HG02938 (cell line): ENCODE data around the gene C5orf47.
"Not testable (repeated sequence)": the region's sequence is repeated elsewhere in the genome, so short reads cannot be mapped to it uniquely, and the experiment has no call there.

Source experiments
- ATAC-seq: cut with Tn5 transposase; IDR thresholded peaks from one replicate; pipeline ENCODE4 v1.9.1; 2021; ENCODE audit warnings: mild to moderate bottlenecking, moderate library complexity; ENCODE audit not compliant: unreplicated experiment

The C5orf47 gene

DNA sequence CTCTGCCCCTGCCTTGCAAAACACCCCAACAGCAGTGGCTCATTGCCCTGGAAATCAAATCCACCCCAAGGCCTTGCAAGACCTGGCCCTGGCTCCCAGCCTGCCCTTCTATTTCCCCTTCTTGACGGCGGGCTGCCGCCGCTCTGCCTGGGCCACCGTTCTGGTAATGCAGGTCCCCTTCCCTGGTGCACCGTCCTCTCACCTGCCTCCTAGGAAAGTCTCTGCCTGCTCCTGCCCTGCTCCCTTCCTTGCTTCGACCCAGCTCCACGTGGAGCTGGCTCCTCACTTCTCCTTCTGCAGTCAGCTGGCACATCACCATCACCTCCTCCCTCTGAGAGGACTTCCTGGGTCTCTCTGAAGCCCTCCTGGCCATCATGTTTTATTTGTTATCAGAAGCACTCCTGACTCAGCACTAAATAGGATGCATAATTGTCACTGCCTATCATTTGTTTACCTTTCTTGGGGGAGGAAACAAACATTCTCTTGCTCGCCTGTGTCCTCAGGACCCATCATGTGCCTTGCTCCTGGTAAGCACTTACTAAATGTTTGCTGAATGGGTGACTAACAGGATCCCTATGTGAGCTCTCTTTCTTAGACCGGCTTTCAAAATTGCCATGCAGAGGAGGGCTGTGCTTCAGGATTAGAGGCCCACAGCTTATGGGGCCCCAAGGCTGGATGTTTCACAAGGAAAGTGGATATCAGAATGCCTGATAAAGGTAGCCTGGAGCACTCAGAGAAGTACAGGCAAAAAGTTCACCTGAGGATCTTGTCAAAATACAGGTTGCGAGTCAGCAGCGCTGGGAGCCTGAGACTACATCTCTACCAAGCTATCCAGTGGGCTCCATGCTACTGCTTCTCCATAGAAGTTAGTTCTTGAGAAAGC is 19.6 kb upstream of the C5orf47 start:
- ATAC-seq = no peak

DNA sequence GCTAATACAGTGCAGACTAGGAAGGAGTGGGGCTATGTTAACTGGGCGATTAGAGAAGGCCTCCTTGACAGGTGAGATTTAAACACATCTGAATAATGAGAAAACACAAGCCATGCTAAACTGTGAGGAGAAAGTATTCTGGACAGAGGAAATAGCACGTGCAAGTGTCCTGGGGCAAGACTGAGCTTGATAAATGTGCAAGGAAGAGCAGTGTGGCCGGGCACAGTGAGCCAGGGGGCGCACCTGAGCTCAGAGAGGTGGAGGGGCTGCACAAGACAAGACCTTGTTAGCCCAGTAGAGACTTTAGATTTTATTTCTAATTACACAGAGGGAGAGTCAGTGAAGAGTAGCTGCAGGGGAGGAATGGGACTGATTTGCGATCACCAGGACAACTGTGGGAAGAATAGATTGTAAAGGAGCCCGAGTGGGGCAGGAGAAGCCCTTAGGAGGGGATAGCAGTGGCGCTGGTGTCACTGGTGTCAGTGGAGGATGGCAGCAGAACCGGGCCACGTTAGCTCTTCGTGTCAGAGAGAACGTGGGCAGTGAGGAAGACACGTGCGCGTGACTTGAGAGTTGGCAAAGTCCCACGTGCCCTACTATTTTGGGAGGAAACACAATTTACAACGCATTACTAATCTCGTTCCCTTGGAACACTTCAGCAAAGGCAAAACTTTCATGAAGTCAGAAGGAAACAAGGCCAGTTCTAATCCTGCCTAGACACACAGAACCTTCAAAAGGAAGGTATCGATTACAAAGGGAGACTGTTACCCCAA is 17.9 kb upstream of the C5orf47 start:
- no peak for ATAC-seq

GRCh38 chr5:173971681-173972345 is 17.2 kb upstream of the C5orf47 start:
- ATAC-seq = no peak

DNA sequence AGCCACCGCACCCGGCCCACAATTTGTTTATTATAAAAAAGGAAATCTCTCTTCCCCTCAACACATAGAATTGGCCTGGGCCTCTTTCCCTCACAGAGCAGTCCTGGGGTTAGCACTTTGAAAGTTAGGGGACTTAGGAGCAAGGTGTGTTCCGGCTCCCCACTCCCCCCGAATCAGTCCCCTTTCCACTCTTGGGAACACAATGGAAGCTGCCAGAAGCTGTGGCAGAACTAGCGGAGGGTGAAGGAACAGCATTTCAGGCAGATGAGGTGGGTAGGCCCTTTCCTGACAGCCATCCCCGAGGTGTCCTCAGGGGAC is 16.4 kb upstream of the C5orf47 start:
- ATAC-seq = no peak

- peak; percentile 74 for ATAC-seq
Observed at GRCh38 chr5:173972925-173973615, 15.9 kb upstream of the C5orf47 start.

DNA sequence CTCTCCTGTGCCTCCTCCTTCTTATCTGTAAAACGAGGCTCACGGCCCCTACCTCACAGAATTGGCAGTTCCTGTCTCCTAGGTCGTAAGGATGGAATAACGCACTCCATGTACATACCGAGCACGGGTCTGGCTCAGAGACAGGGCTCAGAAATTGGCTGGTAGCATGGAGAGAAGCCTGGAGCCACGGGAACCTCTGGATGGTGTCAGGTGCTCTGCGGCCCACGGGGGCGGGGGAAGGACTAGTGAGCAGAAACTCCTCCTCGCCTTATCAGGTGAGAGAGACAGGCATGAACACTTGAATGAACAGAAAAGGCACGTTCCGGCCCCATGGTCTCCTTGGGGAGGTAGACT is 15.4 kb upstream of the C5orf47 start:
- ATAC-seq = peak; percentile 21

DNA sequence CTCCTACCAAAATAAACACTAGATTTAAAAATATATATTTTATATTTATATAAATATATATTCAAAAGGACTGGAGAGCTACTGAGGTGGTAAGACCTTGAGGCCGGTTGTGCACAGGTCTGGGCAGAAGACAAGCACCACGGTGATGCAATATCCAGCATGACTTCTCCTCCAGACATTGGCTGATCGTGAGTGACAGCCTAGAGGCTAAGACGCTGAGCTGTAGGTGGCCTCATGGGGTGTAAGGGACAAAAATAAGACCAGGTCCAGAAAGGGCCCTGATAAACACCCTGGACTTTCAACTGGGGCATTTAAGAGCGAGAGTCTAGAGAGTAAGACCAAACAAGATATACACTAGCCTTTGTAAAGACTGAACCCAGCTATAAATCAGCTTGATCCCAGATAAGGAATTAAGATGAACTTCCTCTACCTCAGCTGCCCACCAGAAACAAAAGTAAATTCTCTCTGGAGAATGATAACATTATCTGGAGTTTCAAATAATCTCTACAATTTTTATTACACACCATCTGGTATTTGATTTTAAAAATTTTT is 14.2 kb upstream of the C5orf47 start:
- no peak for ATAC-seq

DNA sequence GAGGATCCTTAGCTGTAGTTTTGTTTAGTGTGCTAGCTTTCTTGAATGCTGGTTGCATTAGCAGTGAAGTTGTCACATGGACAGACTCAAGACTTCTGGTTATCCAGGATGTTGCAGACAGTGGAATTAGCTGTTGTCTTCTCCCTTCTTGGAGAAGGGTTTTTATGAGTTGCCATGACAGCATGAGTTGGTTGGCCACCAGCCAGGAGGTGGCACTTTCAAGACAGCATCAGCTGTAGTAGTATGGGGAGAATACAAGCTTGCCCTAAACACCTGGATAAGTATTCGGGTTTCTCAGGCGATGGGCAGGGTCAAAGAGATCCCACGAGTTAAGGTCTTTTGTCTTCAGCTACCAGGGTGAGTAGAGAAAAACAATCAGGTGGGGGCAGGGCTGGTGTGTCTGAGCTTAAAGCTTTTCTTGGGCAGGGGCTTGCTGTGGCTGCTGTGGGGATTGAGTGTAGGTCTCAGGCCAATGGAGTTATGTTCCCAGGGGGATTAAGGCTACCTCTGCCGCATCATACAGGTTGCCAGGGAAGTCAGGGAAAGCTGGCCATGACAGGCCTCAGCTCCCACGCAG is 7.7 kb upstream of the C5orf47 start:
- no peak for ATAC-seq

DNA sequence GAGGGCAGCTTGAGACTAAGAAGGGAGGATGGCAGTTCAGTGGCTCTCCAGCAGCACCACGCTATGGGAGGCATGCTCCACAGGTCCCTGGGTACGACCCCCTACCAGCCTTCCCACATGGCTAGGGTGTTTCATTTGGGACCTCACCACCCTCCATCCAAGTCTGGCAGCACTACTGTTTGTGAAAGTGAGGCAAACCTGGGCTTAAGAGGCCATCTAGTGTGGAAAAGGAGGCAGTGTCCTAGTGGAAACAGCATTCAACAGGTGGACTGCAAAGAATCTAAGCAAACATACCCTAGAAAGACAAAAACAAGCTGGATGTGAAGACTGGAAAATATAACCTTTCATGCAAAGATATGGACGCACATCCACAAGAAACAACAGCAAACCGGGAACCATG is 4.8 kb upstream of the C5orf47 start:
- no peak for ATAC-seq

GRCh38 chr5:173989432-173990082 is 587 bp downstream of the C5orf47 start:
- no peak for ATAC-seq

GRCh38 chr5:173997331-173997730 is 8.4 kb downstream of the C5orf47 start:
- ATAC-seq = no peak

DNA sequence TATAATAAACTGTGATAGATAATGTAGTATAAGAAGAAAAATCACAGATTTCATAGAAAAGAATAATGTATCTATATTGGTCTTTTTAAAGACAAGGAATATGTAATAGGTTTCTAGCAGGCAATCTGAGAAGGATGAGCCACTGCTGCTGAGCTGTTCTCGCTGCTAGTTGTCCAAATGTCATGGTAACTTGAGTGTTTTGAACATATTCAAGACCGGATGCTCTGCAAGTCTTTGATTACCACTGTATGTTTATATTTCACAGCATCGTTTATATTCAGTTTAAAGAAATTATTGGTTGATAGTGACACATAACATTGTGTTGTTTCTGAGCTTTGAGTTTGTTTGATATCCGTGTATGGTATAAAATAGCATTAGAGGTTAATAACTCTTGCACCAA is 9.6 kb downstream of the C5orf47 start:
- no peak for ATAC-seq

DNA sequence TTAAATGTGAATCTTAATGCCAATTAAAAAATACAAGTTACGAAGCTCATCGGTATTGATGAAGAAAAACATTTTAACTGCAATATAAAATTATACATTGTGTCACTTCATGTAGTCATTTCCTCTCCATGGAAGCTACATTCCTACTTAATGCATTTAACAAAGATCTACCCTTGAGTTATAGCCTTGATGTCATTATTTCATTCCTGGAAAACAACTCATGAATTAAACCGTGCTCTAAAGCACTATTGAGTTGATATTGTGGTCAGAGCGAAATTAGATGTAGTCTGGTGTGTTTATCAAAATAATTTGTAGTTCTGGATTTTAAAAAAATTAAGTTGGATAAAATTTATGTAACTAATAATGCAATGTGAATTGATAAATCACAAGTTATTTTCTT is 11.1 kb downstream of the C5orf47 start:
- no peak for ATAC-seq

GRCh38 chr5:174003795-174004194 is 14.8 kb downstream of the C5orf47 start:
- no peak for ATAC-seq

DNA sequence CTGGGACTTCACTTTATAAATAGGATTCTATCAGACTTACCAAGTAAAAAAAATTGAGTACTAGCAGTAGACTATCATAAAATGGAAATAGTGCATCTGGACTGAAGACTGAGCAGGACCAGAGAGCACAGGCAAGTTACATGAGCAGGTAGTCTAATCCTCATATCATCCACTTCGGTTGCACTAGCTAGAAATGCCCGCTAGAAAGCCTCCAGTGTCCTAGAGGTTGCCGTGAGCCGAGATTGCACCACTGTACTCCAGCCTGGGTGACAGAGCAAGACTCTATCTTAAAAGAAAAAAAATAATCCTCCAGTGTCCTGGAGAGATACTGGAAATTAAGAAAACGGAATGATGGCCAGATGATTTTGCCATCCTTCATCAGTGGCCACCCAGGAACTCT is 20.0 kb downstream of the C5orf47 start:
- ATAC-seq = no peak

DNA sequence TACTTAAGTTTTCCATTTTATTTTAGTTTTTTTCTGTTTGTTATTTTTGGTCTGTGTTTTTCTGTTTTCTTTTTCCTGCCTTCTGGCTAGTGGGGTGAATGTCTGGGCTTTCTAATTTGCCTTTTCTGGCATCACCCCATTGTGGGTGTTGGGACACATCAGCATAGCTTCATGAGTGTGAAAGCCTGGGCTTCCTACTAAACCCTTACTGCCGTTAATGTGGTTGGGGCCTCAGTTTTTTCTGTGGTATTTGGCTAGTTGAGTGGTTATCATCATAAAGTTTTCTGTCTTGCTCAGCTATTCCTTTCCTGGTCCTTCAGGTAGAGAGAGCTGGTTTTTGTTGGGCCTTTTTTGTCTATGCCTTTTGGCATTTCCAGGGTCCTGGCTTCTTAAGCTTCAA is 21.4 kb downstream of the C5orf47 start:
- ATAC-seq = no peak

GRCh38 chr5:174011441-174011840 is 22.5 kb downstream of the C5orf47 start:
- ATAC-seq = no peak

- ATAC-seq = not testable (repeated sequence)
Observed at GRCh38 chr5:174020069-174020927, 31.3 kb downstream of the C5orf47 start.

- no peak for ATAC-seq
Observed at GRCh38 chr5:174020928-174021304, 31.9 kb downstream of the C5orf47 start.
